ENCODE measurements around the gene DOCK6.

DNA sequence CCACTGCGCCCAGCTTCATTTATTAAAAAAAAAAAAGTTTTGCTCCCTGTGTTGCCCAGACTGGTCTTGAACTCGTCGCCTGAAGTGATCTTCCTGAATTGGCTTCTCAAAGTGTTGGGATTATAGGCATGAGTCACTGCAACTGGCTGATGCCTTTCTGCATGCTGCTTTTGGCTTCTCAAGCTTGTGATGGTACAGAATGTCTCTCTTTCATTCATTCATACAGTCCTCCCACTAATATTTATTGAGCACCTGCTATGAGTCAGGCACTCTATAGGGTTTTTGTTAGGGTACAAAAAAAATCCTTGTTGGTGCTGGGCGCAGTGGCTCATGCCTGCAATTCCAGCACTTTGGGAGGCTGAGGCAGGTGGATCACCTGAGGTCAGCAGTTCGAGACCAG is 42.6 kb upstream of the DOCK6 start:
- TF ChIP-seq EP300 (IDR thresholded peaks at IDR 0.05) (no peak), POLR2A (IDR thresholded peaks at IDR 0.05) (no peak), POLR2AphosphoS5 (IDR thresholded peaks at IDR 0.05) (no peak)
- TF ChIP-seq, protein P1, sequence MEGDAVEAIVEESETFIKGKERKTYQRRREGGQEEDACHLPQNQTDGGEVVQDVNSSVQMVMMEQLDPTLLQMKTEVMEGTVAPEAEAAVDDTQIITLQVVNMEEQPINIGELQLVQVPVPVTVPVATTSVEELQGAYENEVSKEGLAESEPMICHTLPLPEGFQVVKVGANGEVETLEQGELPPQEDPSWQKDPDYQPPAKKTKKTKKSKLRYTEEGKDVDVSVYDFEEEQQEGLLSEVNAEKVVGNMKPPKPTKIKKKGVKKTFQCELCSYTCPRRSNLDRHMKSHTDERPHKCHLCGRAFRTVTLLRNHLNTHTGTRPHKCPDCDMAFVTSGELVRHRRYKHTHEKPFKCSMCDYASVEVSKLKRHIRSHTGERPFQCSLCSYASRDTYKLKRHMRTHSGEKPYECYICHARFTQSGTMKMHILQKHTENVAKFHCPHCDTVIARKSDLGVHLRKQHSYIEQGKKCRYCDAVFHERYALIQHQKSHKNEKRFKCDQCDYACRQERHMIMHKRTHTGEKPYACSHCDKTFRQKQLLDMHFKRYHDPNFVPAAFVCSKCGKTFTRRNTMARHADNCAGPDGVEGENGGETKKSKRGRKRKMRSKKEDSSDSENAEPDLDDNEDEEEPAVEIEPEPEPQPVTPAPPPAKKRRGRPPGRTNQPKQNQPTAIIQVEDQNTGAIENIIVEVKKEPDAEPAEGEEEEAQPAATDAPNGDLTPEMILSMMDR (IDR thresholded peaks at IDR 0.05), result no peak

Measured in sigmoid colon (tissue), 4 donors.